ENCODE measurements around the gene RIN3.
"Not testable (repeated sequence)": the region's sequence is repeated elsewhere in the genome, so short reads cannot be mapped to it uniquely, and the experiment has no call there.

Gene RIN3

DNA sequence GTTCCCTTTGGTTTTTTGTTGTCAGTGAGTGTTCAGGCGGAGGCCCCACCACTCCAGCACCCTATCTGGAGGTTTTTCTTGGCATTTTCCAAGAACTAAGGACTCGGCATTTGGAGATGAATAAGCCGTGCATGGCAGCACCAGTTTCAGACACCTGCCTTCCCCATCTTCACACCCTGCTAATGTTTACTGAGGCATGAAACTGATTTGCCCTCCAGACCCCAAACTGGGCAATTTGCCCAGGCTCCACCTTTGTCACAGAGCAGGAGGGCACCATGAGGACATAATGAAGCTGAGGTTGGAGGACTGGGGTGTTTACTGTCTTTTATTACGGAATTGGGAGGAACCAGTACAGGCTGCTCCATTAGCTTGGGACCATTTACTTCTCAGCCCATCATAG lies 121.5 kb downstream of the RIN3 start:
- H3K9me3 ChIP-seq (ENCODE audit: control insufficient read depth, insufficient read depth, low read length) = no peaks in the 10 kb centered on the region
- H3K27me3 ChIP-seq (ENCODE audit: control insufficient read depth, insufficient read depth, low read length) = no peaks in the 10 kb centered on the region
- H3K9ac ChIP-seq (ENCODE audit: low read depth, low read length) = no peak overlapping the region
- H3K4me3 ChIP-seq (ENCODE audit: low read depth, low read length) = no peak overlapping the region
- H3K36me3 ChIP-seq (ENCODE audit: control insufficient read depth, insufficient read depth, low read length) = no peaks in the 10 kb centered on the region
- no peaks in the 10 kb centered on the region for H3K4me1 ChIP-seq (ENCODE audit: control insufficient read depth, insufficient read depth, low read length)

DNA sequence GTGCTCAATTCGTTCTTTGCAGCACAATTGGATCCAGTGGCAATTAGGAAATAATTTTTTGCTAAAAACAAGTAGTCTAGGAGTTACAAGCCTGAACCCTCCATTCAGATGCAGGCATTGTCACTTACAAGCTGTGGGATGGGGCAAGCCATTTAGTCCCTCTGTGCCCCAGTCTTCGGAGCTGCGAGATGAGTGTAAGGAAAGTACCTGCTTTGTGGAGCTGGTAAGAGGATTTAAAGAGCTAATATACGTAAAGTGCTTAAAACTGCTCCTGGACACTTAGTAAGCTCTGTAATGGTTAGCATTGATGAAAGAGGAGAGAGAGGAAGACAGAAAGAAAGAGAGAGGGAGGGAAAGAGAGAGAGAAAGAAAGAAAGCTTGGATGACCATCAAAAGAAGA lies 122.3 kb downstream of the RIN3 start:
- no peaks in the 10 kb centered on the region for H3K9me3 ChIP-seq (ENCODE audit: control insufficient read depth, insufficient read depth, low read length)
- no peak overlapping the region for H3K4me3 ChIP-seq (ENCODE audit: low read depth, low read length)
- no peak overlapping the region for H3K9ac ChIP-seq (ENCODE audit: low read depth, low read length)
- H3K4me1 ChIP-seq (ENCODE audit: control insufficient read depth, insufficient read depth, low read length) = no peaks in the 10 kb centered on the region
- H3K27me3 ChIP-seq (ENCODE audit: control insufficient read depth, insufficient read depth, low read length) = no peaks in the 10 kb centered on the region
- H3K36me3 ChIP-seq (ENCODE audit: control insufficient read depth, insufficient read depth, low read length) = no peaks in the 10 kb centered on the region

DNA sequence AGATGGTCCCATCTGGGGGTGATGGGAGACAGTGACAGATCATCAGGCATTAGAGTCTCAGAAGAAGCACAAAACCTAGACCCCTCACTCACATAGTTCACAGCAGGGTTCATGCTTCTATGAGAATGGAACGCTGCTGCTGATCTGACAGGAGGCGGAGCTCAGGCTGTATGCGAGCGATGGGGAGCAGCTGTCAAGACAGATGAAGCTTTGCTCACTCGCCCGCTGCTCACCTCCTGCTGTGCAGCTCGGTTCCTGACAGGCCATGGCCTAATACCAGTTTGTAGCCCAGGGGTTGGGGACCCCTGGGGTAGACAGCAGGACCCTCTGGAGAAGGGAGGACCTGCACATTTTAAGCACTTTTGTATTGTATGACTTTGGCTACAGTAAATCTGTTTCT lies 123.6 kb downstream of the RIN3 start:
- Histone ChIP-seq H3K36me3 (ENCODE audit: control insufficient read depth, insufficient read depth, low read length) (no peaks in the 10 kb centered on the region), H3K4me3 (ENCODE audit: low read depth, low read length) (no peak overlapping the region), H3K4me1 (ENCODE audit: control insufficient read depth, insufficient read depth, low read length) (no peaks in the 10 kb centered on the region), H3K9ac (ENCODE audit: low read depth, low read length) (no peak overlapping the region), H3K27me3 (ENCODE audit: control insufficient read depth, insufficient read depth, low read length) (no peaks in the 10 kb centered on the region), H3K9me3 (ENCODE audit: control insufficient read depth, insufficient read depth, low read length) (no peaks in the 10 kb centered on the region)

DNA sequence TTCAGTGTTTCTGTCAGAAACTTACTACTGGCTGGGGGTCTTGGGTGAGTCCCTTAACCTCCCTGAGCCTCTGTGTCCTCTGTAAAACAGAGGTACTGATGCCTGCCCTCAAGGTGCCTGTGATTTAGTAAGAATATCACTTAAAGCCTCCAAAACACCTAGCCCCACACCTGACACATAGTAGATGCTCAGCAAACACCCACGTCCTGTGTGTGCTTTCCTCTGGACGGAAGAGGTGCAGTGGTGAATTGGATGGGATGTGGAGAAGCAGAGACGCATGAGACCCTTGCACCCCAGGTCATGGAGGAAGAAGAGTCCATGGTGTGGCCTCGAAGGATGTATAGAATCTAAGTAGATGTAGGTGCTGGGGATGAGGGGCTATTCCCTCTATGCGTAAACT lies 124.3 kb downstream of the RIN3 start:
- no peaks in the 10 kb centered on the region for H3K9me3 ChIP-seq (ENCODE audit: control insufficient read depth, insufficient read depth, low read length)
- no peaks in the 10 kb centered on the region for H3K4me1 ChIP-seq (ENCODE audit: control insufficient read depth, insufficient read depth, low read length)
- H3K4me3 ChIP-seq (ENCODE audit: low read depth, low read length) = no peak overlapping the region
- H3K27me3 ChIP-seq (ENCODE audit: control insufficient read depth, insufficient read depth, low read length) = no peaks in the 10 kb centered on the region
- no peaks in the 10 kb centered on the region for H3K36me3 ChIP-seq (ENCODE audit: control insufficient read depth, insufficient read depth, low read length)
- no peak overlapping the region for H3K9ac ChIP-seq (ENCODE audit: low read depth, low read length)

DNA sequence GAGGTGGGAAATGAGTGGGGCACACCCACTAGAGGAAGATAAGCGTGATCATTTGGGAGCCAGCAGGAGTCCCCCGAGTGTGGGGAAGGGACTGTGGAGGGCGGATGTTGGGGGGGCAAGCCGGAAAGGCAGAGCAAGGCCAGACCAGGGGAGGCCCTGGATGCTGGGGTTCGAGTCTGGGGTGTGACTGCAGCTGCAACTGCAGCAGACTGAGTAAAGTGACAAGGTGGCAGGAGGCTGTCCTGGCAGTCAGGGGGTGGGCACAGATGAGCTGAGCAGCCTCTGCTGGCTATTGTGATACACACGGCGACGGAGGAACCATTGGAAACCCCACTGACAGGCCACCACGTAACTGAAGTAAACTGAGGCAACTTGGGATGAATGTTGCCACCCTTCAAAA lies 124.7 kb downstream of the RIN3 start:
- Histone ChIP-seq H3K36me3 (ENCODE audit: control insufficient read depth, insufficient read depth, low read length) (no peaks in the 10 kb centered on the region), H3K4me3 (ENCODE audit: low read depth, low read length) (no peak overlapping the region), H3K4me1 (ENCODE audit: control insufficient read depth, insufficient read depth, low read length) (no peaks in the 10 kb centered on the region), H3K9me3 (ENCODE audit: control insufficient read depth, insufficient read depth, low read length) (no peaks in the 10 kb centered on the region), H3K9ac (ENCODE audit: low read depth, low read length) (no peak overlapping the region), H3K27me3 (ENCODE audit: control insufficient read depth, insufficient read depth, low read length) (no peaks in the 10 kb centered on the region)

DNA sequence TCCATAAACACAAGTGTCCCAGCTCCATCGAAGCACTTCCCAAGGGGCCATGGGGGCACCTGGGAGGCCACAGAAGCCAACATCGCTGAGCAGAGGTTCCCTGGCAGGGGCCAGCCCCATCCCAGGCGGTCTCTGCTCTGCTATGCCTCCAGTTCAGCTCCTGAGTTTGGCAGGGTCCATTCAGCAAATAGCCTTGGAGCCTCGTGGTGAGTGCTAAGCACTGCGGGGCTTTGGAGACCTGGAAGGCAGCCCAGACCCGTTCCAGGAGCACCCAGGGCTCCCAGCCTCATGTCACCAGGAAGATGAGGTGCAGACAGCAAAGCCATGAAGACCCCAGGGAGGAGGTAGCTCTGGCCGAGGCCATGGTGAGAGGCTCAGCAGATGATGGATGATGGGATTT lies 125.3 kb downstream of the RIN3 start:
- Histone ChIP-seq H3K9ac (ENCODE audit: low read depth, low read length) (no peak overlapping the region), H3K4me1 (ENCODE audit: control insufficient read depth, insufficient read depth, low read length) (no peaks in the 10 kb centered on the region), H3K9me3 (ENCODE audit: control insufficient read depth, insufficient read depth, low read length) (no peaks in the 10 kb centered on the region), H3K27me3 (ENCODE audit: control insufficient read depth, insufficient read depth, low read length) (no peaks in the 10 kb centered on the region), H3K36me3 (ENCODE audit: control insufficient read depth, insufficient read depth, low read length) (no peaks in the 10 kb centered on the region), H3K4me3 (ENCODE audit: low read depth, low read length) (no peak overlapping the region)

DNA sequence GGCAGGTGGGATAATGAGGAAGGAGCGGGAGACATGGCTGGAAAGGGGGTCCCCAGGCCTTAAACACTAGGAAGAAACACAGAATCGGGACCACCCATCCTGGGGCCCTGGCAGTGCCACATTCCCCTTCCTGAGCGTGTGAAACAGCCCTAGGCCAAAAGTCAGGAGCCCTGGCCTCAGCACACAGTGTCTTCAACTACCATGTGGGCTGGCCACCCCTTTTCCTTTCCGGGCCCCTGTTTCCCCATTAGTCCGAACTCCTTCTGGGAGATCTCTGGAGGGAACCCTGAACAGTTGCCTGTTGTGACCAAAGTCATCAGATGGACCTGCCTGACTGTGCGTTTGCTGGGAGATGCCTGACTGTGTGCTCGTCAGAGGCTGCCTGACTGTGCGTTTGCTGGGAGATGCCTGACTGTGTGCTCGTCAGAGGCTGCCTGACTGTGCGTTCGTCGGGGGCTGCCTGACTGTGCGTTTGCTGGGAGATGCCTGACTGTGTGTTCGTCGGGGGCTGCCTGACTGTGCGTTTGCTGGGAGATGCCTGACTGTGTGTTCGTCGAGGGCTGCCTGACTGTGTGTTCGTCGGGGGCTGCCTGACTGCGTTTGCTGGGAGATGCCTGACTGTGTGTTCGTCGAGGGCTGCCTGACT lies 126.0 kb downstream of the RIN3 start:
- not testable (repeated sequence) for H3K4me1 ChIP-seq (ENCODE audit: control insufficient read depth, insufficient read depth, low read length); H3K9ac ChIP-seq (ENCODE audit: low read depth, low read length); H3K36me3 ChIP-seq (ENCODE audit: control insufficient read depth, insufficient read depth, low read length); H3K27me3 ChIP-seq (ENCODE audit: control insufficient read depth, insufficient read depth, low read length); H3K9me3 ChIP-seq (ENCODE audit: control insufficient read depth, insufficient read depth, low read length); H3K4me3 ChIP-seq (ENCODE audit: low read depth, low read length)

DNA sequence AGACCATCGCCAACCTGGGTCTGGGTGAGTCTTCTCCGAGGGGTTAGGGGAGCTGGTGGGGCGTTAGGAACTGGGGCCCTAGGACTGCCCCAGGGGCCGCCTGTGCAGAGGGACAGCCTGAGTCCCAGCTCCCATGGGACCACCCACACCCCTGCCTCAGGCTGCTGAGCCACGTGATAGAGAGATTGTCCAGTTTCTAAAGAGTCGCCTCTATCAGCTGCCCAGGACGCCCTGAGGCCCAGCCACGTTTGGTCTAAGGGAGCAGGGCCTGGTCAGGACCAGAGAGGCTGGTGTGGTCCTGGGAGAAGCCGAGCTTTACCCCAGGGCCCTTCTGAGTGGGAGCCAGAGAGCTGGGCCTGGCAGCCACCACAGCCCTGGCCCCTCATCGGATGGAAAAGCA lies 127.7 kb downstream of the RIN3 start:
- no peaks in the 10 kb centered on the region for H3K9me3 ChIP-seq (ENCODE audit: control insufficient read depth, insufficient read depth, low read length)
- no peak overlapping the region for H3K9ac ChIP-seq (ENCODE audit: low read depth, low read length)
- H3K4me1 ChIP-seq (ENCODE audit: control insufficient read depth, insufficient read depth, low read length) = no peaks in the 10 kb centered on the region
- H3K4me3 ChIP-seq (ENCODE audit: low read depth, low read length) = no peak overlapping the region
- H3K36me3 ChIP-seq (ENCODE audit: control insufficient read depth, insufficient read depth, low read length) = no peaks in the 10 kb centered on the region
- no peaks in the 10 kb centered on the region for H3K27me3 ChIP-seq (ENCODE audit: control insufficient read depth, insufficient read depth, low read length)

DNA sequence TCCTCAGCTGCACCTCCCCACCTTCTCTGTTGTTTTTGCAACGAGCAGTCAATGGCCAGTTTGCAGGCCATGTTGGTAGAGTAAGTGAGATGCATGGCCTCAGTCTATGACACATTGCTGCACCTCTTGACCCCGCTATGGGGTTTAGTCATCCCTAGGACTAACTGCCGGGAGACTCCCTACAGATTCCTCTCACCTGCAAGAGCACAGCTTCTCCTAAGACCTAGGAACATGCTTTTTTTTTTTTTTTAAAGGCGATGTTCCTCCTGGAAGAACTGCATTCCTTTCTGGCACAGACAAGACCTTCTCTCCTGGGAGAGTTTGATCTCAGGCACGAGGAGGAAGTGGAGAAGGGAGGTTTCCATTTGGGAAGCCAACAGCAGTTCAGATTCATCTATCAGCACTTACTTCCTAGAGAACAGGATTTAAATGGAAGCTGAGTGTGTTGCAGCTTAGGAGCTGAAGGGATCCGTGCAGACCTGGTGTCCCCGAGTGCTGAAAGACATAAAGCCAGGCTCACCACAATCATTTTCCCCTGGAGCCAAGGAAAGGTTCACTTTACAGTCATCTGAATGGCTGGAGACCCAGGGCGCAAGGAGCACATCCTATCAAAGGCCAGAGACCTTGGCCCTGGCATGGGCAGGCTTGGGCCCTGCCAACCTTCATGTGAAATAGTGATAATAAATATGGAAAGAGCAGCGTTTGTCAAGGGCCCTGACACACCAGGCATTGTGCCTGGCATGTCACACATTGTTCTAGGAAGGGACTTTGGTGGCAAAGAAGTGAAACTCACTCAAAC lies 130.8 kb downstream of the RIN3 start:
- no peaks in the 10 kb centered on the region for H3K36me3 ChIP-seq (ENCODE audit: control insufficient read depth, insufficient read depth, low read length)
- H3K4me1 ChIP-seq (ENCODE audit: control insufficient read depth, insufficient read depth, low read length) = no peaks in the 10 kb centered on the region
- H3K9ac ChIP-seq (ENCODE audit: low read depth, low read length) = no peak overlapping the region
- no peaks in the 10 kb centered on the region for H3K9me3 ChIP-seq (ENCODE audit: control insufficient read depth, insufficient read depth, low read length)
- no peaks in the 10 kb centered on the region for H3K27me3 ChIP-seq (ENCODE audit: control insufficient read depth, insufficient read depth, low read length)
- H3K4me3 ChIP-seq (ENCODE audit: low read depth, low read length) = no peak overlapping the region

DNA sequence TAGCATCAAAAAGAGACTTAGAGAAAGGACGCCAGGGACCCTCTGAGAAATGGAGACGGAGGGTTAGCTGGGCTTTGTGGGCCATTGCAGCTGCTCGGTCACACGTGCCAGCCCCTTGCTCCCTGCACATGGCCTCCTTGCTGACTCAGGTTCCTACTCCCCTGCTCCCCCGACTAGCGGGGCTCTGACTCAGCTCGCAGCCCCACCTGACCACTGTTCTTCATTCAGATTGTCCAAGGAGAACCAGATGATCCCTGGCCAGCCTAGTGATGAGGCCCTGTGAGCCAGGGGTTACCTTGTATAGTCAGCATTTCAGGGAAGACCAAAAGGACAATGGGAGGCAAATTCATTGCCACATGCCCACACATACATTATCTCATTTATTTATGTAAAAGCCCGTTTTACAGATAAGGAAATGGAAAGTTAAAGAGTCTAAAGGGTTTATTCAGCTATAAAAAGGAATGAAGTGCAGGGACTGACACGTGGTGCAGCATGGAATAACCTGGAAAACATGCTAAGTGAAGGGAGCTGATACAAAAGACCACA lies 131.5 kb downstream of the RIN3 start:
- no peaks in the 10 kb centered on the region for H3K9me3 ChIP-seq (ENCODE audit: control insufficient read depth, insufficient read depth, low read length)
- H3K4me3 ChIP-seq (ENCODE audit: low read depth, low read length) = no peak overlapping the region
- no peaks in the 10 kb centered on the region for H3K27me3 ChIP-seq (ENCODE audit: control insufficient read depth, insufficient read depth, low read length)
- H3K9ac ChIP-seq (ENCODE audit: low read depth, low read length) = no peak overlapping the region
- H3K36me3 ChIP-seq (ENCODE audit: control insufficient read depth, insufficient read depth, low read length) = no peaks in the 10 kb centered on the region
- no peaks in the 10 kb centered on the region for H3K4me1 ChIP-seq (ENCODE audit: control insufficient read depth, insufficient read depth, low read length)

DNA sequence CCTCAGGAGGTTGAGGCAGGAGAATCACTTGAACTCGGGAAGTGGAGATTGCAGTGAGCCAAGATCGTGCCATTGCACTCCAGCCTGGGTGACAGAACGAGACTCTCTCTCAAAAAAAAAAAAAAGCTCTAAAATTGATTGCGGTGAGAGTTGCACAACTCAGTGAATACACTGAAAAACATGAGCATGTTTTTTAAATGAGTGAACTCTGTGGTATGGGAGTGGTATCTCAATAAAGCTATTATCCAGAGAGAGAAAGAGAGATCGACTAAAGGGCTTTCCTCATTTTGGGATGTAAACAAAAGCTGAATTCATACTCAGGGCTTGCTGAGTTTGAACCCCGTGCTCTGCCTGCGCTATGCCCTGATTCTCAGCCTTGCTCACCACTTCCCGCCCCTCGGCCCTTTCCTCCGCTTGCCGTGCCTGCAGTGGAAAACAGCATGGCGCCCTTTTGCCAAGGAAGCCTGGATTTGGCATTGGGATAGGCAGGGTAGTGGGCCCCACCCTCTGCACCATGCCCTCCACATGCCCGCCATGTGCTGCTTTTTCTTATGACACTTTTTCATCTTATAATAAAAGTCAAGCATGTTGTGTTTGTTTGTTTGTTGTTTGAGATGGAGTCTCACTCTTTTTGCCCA lies 132.4 kb downstream of the RIN3 start:
- Histone ChIP-seq H3K4me3 (ENCODE audit: low read depth, low read length) (no peak overlapping the region), H3K9ac (ENCODE audit: low read depth, low read length) (no peak overlapping the region), H3K36me3 (ENCODE audit: control insufficient read depth, insufficient read depth, low read length) (no peaks in the 10 kb centered on the region), H3K27me3 (ENCODE audit: control insufficient read depth, insufficient read depth, low read length) (no peaks in the 10 kb centered on the region), H3K4me1 (ENCODE audit: control insufficient read depth, insufficient read depth, low read length) (no peaks in the 10 kb centered on the region), H3K9me3 (ENCODE audit: control insufficient read depth, insufficient read depth, low read length) (no peaks in the 10 kb centered on the region)

All from iPS-15b (cell line).